Keratinocyte (primary cell): Measurements from ENCODE around the gene MYL4.

Experiments used
- EZH2 ChIP-seq: IDR thresholded peaks from one replicate; pipeline ENCODE4 v1.6.1; 2012; ENCODE audit warnings: inconsistent platforms, mild to moderate bottlenecking, low read length, moderate library complexity
- TF ChIP-seq, protein P1 (sequence below), 3 experiments: IDR thresholded peaks in 1 of 3; conservative IDR thresholded peaks in 1 of 3; optimal IDR thresholded peaks in 1 of 3; 2 replicates in 2 of 3; 3 replicates in 1 of 3; pipeline versions ENCODE3 to v1.5.1; 2011; ENCODE audit warnings: low read length in 3 of 3, mild to moderate bottlenecking in 3 of 3, moderate library complexity in 2 of 3, control low read depth in 1 of 3, inconsistent platforms in 1 of 3; ENCODE audit not compliant: insufficient read depth in 2 of 3; ENCODE audit errors: extremely low read depth in 1 of 3

- TF ChIP-seq, protein P1, sequence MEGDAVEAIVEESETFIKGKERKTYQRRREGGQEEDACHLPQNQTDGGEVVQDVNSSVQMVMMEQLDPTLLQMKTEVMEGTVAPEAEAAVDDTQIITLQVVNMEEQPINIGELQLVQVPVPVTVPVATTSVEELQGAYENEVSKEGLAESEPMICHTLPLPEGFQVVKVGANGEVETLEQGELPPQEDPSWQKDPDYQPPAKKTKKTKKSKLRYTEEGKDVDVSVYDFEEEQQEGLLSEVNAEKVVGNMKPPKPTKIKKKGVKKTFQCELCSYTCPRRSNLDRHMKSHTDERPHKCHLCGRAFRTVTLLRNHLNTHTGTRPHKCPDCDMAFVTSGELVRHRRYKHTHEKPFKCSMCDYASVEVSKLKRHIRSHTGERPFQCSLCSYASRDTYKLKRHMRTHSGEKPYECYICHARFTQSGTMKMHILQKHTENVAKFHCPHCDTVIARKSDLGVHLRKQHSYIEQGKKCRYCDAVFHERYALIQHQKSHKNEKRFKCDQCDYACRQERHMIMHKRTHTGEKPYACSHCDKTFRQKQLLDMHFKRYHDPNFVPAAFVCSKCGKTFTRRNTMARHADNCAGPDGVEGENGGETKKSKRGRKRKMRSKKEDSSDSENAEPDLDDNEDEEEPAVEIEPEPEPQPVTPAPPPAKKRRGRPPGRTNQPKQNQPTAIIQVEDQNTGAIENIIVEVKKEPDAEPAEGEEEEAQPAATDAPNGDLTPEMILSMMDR (optimal IDR thresholded peaks at IDR 0.05 in 1 of 3, IDR thresholded peaks at IDR 0.05 in 1 of 3, conservative IDR thresholded peaks at IDR 0.05 in 1 of 3; ENCODE audit: extremely low read depth in 1 of 3, insufficient read depth in 2 of 3, low read length in 3 of 3) = no peak
- TF ChIP-seq EZH2 = no peak
Observed at GRCh38 chr17:47213540-47213939, 4.4 kb downstream of the MYL4 start.
